Measurements from ENCODE around the gene CARD10. TPM values are rescaled to one million over a fixed set of nuclear protein-coding genes. Genes with fewer than 3 reads are reported as not detected.

Gene CARD10
- polyA plus RNA-seq, 1 of the 3 experiments (the other 2 are of a cell fraction), result 14.5 TPM

DNA sequence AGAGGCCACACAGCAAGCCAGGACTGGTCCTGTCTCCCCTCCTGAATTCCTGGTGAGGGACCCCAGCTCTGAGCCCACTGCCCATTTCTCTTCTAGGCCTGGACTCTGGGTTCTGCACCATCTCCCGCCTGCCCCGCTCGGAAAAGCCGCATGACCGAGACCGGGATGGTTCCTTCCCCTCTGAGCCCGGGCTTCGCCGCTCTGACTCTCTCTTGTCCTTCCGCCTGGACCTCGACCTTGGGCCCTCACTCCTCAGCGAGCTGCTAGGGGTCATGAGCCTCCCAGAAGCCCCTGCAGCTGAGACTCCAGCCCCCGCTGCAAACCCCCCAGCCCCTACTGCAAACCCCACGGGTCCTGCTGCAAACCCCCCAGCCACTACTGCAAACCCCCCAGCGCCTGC lies 48.8 kb upstream of the CARD10 start:
- ChIA-PET CTCF (interaction anchor here (0.8 to 20.5 kb wide), 40 partner anchors 9 to 308 kb away, joined by 3 to 647 read pairs (median 9); partner anchors contain the start of genes CARD10, ELFN2, GGA1 and LGALS2), POLR2A (interaction anchor here (1.0 kb wide), 1 partner anchor 68 kb away, joined by 3 read pairs; no protein-coding TSS in a partner anchor)
- no peaks in the 10 kb centered on the region for H3K27me3 ChIP-seq (ENCODE audit: insufficient read depth)
- TF ChIP-seq TEAD4 (IDR thresholded peaks at IDR 0.05; ENCODE audit: borderline replicate concordance, insufficient read depth) (no peak), GABPA (IDR thresholded peaks at IDR 0.05; ENCODE audit: low read depth) (no peak), MXI1 (IDR thresholded peaks at IDR 0.05; ENCODE audit: low read depth, low read length) (no peak), EP300 (IDR thresholded peaks at IDR 0.05; ENCODE audit: borderline replicate concordance in 1 of 2, low read depth in 1 of 2, low read length in 1 of 2) (no peak), CHD2 (IDR thresholded peaks at IDR 0.05; ENCODE audit: low read length, partially characterized antibody) (no peak), RXRA (IDR thresholded peaks at IDR 0.05; ENCODE audit: borderline replicate concordance, low read depth) (no peak), RCOR1 (IDR thresholded peaks at IDR 0.05; ENCODE audit: low read length) (no peak), SIN3A (IDR thresholded peaks at IDR 0.05; ENCODE audit: borderline replicate concordance, low read depth, low read length) (no peak), EZH2phosphoT487 (IDR thresholded peaks at IDR 0.05; ENCODE audit: borderline replicate concordance, low read depth) (no peak), TCF12 (IDR thresholded peaks at IDR 0.05) (no peak), YY1 (IDR thresholded peaks at IDR 0.05; ENCODE audit: low read depth) (no peak)
- TF ChIP-seq, protein P1, sequence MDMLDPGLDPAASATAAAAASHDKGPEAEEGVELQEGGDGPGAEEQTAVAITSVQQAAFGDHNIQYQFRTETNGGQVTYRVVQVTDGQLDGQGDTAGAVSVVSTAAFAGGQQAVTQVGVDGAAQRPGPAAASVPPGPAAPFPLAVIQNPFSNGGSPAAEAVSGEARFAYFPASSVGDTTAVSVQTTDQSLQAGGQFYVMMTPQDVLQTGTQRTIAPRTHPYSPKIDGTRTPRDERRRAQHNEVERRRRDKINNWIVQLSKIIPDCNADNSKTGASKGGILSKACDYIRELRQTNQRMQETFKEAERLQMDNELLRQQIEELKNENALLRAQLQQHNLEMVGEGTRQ (IDR thresholded peaks at IDR 0.05; ENCODE audit: borderline replicate concordance, low read depth, low read length), result no peak
- TF ChIP-seq, protein P2, sequence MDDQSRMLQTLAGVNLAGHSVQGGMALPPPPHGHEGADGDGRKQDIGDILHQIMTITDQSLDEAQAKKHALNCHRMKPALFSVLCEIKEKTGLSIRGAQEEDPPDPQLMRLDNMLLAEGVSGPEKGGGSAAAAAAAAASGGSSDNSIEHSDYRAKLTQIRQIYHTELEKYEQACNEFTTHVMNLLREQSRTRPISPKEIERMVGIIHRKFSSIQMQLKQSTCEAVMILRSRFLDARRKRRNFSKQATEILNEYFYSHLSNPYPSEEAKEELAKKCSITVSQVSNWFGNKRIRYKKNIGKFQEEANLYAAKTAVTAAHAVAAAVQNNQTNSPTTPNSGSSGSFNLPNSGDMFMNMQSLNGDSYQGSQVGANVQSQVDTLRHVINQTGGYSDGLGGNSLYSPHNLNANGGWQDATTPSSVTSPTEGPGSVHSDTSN (IDR thresholded peaks at IDR 0.05), result no peak
- TF ChIP-seq, protein P3, sequence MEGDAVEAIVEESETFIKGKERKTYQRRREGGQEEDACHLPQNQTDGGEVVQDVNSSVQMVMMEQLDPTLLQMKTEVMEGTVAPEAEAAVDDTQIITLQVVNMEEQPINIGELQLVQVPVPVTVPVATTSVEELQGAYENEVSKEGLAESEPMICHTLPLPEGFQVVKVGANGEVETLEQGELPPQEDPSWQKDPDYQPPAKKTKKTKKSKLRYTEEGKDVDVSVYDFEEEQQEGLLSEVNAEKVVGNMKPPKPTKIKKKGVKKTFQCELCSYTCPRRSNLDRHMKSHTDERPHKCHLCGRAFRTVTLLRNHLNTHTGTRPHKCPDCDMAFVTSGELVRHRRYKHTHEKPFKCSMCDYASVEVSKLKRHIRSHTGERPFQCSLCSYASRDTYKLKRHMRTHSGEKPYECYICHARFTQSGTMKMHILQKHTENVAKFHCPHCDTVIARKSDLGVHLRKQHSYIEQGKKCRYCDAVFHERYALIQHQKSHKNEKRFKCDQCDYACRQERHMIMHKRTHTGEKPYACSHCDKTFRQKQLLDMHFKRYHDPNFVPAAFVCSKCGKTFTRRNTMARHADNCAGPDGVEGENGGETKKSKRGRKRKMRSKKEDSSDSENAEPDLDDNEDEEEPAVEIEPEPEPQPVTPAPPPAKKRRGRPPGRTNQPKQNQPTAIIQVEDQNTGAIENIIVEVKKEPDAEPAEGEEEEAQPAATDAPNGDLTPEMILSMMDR (IDR thresholded peaks at IDR 0.05), result no peak
- peaks cover 86% of the 10 kb centered on the region for H4K20me1 ChIP-seq (ENCODE audit: insufficient read depth)
- no peaks in the 10 kb centered on the region for H3K9me3 ChIP-seq
- H3K4me1 ChIP-seq (ENCODE audit: control insufficient read depth in 1 of 2, insufficient read depth in 2 of 2, low read depth in 1 of 2, low read length in 1 of 2), result peaks cover 0 to 16% of the 10 kb centered on the region in 2 experiments; a peak in 3 of 4 replicates
- no peak overlapping the region for H3K9ac ChIP-seq
- no peak overlapping the region for H3K4me3 ChIP-seq (ENCODE audit: low read depth in 2 of 2, low read length in 1 of 2)
- 90% methylated on average over 15 of the region's 15 CpGs for WGBS (ENCODE audit: low lambda C conversion rate)
- no peak overlapping the region for H3K4me2 ChIP-seq
- no peak overlapping the region for H3K27ac ChIP-seq (ENCODE audit: low read depth in 2 of 2, low read length in 1 of 2)
- H2AFZ ChIP-seq (ENCODE audit: low read depth), result no peak overlapping the region
- peaks cover 58% of the 10 kb centered on the region for H3K79me2 ChIP-seq (ENCODE audit: insufficient read depth)
- H3F3A ChIP-seq (replicated peaks; ENCODE audit: insufficient read depth), result peaks cover 22% of the 10 kb centered on the region
- H3K36me3 ChIP-seq (replicated peaks in 1 of 2; ENCODE audit: control insufficient read depth in 1 of 2, insufficient read depth in 2 of 2, low read length in 1 of 2), result peaks cover 7 to 26% of the 10 kb centered on the region in 2 experiments
- H3K9me2 ChIP-seq, result no peaks in the 10 kb centered on the region
- no peak for DNase-seq

Measured in SK-N-SH (cell line).